ENCODE results near the gene ZSCAN26. TPM values are rescaled to one million over a fixed set of nuclear protein-coding genes. Genes with fewer than 3 reads are reported as not detected.

ZSCAN26 gene
- total and polyA plus RNA-seq, 4 donors = 2.8 to 9.7 (median 6.1) TPM

DNA sequence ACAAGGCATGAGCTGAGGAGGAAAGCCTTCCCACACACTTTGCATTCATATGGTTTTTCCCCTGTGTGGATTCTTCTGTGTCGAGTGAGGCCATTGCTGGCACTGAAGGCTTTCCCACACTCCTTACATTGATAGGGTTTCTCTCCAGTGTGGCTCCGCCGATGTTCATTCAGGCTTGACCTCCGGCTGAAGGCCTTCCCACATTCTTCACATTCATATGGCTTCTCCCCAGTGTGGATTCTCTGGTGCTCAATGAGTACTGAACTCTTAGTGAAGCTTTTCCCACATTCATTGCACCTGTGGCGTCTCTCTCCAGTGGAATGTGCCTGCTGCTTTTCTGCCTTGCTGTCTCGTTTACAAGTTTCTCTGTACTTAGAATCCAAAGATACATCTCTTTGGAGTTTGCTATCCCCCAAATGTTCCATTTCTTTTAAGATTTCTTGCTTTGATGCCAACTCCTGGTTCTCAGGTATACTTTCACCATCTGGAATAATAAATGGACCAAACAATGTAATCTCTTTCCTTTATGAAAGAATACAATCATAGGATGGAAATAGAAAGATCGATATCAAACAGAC is 59.5 kb downstream of the ZSCAN26 start:
- H3K4me1 ChIP-seq (ENCODE audit: control insufficient read depth in 4 of 4, insufficient read depth in 4 of 4, low read length in 3 of 4) = peaks cover 0 to 12% (median 6%) of the 10 kb centered on the region in 4 donors
- whole genome bisulfite sequencing = 90% methylated on average over 7 of the region's 7 CpGs
- no peak for DNase-seq (ENCODE audit: low spot score)
- peaks cover 16 to 41% (median 28%) of the 10 kb centered on the region in 4 donors for H3K9me3 ChIP-seq (ENCODE audit: control insufficient read depth in 4 of 4, low read length in 3 of 4)
- H3K4me3 ChIP-seq (ENCODE audit: low read depth in 1 of 3, low read length in 3 of 3) = peak overlapping the region in 2 of 3 donors; percentile 23 to 62
- TF ChIP-seq, protein P1, sequence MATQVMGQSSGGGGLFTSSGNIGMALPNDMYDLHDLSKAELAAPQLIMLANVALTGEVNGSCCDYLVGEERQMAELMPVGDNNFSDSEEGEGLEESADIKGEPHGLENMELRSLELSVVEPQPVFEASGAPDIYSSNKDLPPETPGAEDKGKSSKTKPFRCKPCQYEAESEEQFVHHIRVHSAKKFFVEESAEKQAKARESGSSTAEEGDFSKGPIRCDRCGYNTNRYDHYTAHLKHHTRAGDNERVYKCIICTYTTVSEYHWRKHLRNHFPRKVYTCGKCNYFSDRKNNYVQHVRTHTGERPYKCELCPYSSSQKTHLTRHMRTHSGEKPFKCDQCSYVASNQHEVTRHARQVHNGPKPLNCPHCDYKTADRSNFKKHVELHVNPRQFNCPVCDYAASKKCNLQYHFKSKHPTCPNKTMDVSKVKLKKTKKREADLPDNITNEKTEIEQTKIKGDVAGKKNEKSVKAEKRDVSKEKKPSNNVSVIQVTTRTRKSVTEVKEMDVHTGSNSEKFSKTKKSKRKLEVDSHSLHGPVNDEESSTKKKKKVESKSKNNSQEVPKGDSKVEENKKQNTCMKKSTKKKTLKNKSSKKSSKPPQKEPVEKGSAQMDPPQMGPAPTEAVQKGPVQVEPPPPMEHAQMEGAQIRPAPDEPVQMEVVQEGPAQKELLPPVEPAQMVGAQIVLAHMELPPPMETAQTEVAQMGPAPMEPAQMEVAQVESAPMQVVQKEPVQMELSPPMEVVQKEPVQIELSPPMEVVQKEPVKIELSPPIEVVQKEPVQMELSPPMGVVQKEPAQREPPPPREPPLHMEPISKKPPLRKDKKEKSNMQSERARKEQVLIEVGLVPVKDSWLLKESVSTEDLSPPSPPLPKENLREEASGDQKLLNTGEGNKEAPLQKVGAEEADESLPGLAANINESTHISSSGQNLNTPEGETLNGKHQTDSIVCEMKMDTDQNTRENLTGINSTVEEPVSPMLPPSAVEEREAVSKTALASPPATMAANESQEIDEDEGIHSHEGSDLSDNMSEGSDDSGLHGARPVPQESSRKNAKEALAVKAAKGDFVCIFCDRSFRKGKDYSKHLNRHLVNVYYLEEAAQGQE (IDR thresholded peaks at IDR 0.05) = no peak
- TF ChIP-seq SP1 (IDR thresholded peaks at IDR 0.05) (no peak), FOXA1 (IDR thresholded peaks at IDR 0.05) (no peak), NR2F2 (IDR thresholded peaks at IDR 0.05) (no peak), HNF4A (conservative IDR thresholded peaks at IDR 0.05) (no peak), JUND (IDR thresholded peaks at IDR 0.05) (no peak), RAD21 (IDR thresholded peaks at IDR 0.05) (no peak), HNF4G (IDR thresholded peaks at IDR 0.05) (no peak), EGR1 (IDR thresholded peaks at IDR 0.05; ENCODE audit: low read depth in 2 of 2) (no peak), FOXA2 (IDR thresholded peaks at IDR 0.05) (no peak), YY1 (IDR thresholded peaks at IDR 0.05) (no peak), TAF1 (conservative IDR thresholded peaks at IDR 0.05) (no peak), RXRA (IDR thresholded peaks at IDR 0.05) (no peak), GABPA (IDR thresholded peaks at IDR 0.05 in 1 of 2, conservative IDR thresholded peaks at IDR 0.05 in 1 of 2) (no peak)
- TF ChIP-seq, protein P2, sequence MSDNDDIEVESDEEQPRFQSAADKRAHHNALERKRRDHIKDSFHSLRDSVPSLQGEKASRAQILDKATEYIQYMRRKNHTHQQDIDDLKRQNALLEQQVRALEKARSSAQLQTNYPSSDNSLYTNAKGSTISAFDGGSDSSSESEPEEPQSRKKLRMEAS (IDR thresholded peaks at IDR 0.05) = no peak
- TF ChIP-seq, protein P3, sequence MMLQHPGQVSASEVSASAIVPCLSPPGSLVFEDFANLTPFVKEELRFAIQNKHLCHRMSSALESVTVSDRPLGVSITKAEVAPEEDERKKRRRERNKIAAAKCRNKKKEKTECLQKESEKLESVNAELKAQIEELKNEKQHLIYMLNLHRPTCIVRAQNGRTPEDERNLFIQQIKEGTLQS (IDR thresholded peaks at IDR 0.05) = no peak
- TF ChIP-seq, protein P4, sequence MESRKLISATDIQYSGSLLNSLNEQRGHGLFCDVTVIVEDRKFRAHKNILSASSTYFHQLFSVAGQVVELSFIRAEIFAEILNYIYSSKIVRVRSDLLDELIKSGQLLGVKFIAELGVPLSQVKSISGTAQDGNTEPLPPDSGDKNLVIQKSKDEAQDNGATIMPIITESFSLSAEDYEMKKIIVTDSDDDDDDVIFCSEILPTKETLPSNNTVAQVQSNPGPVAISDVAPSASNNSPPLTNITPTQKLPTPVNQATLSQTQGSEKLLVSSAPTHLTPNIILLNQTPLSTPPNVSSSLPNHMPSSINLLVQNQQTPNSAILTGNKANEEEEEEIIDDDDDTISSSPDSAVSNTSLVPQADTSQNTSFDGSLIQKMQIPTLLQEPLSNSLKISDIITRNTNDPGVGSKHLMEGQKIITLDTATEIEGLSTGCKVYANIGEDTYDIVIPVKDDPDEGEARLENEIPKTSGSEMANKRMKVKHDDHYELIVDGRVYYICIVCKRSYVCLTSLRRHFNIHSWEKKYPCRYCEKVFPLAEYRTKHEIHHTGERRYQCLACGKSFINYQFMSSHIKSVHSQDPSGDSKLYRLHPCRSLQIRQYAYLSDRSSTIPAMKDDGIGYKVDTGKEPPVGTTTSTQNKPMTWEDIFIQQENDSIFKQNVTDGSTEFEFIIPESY (IDR thresholded peaks at IDR 0.05) = no peak
- H3K36me3 ChIP-seq (ENCODE audit: control insufficient read depth in 4 of 4, insufficient read depth in 3 of 4, low read depth in 1 of 4, low read length in 3 of 4) = peaks cover 10 to 28% (median 25%) of the 10 kb centered on the region in 4 donors
- H3K27ac ChIP-seq (ENCODE audit: low read depth in 1 of 2, low read length in 2 of 2) = no peak overlapping the region
- H3K9ac ChIP-seq (ENCODE audit: low read depth in 1 of 2, low read length in 2 of 2) = no peak overlapping the region
- H3K27me3 ChIP-seq (ENCODE audit: control insufficient read depth in 4 of 4, insufficient read depth in 4 of 4, low read length in 3 of 4) = no peaks in the 10 kb centered on the region

Small RNAs within 50 kb of the gene (small RNA-seq; reads per million reads assigned to genes)
- gene AL021997.1 (not detected), gene AL021997.2 (not detected)

Other genes starting within 250 kb of the ZSCAN26 start
- gene ZNF165, start 186.6 kb upstream of the ZSCAN26 start, total RNA-seq = 1 to 10 TPM in 1 of 2 donors, under 1 TPM in 1; 0.51 to 1.3 TPM
- gene ZNF165, start 186.6 kb upstream of the ZSCAN26 start, polyA plus RNA-seq = under 1 TPM; 0.54 to 0.62 TPM
- gene ZSCAN16, start 142.5 kb upstream of the ZSCAN26 start, total RNA-seq = 1 to 10 TPM; 1.5 to 3.5 TPM
- 1 to 10 TPM; 1.9 to 3.4 TPM for gene ZSCAN16, start 142.5 kb upstream of the ZSCAN26 start, polyA plus RNA-seq
- 10 to 100 TPM; 11.0 to 13.4 TPM for gene ZKSCAN8, start 125.3 kb upstream of the ZSCAN26 start, total RNA-seq
- gene ZKSCAN8, start 125.3 kb upstream of the ZSCAN26 start, polyA plus RNA-seq = 1 to 10 TPM; 2.4 to 2.6 TPM
- 1 to 10 TPM; 3.1 to 4.8 TPM for gene ZSCAN9, start 41.9 kb upstream of the ZSCAN26 start, total RNA-seq
- 1 to 10 TPM; 1.3 to 2.2 TPM for gene ZSCAN9, start 41.9 kb upstream of the ZSCAN26 start, polyA plus RNA-seq
- 1 to 10 TPM; 3.3 to 4.7 TPM for gene ZKSCAN4, start 14.9 kb upstream of the ZSCAN26 start, total RNA-seq
- gene ZKSCAN4, start 14.9 kb upstream of the ZSCAN26 start, polyA plus RNA-seq = 1 to 10 TPM; 1.4 to 1.8 TPM
- under 1 TPM; 0.56 to 0.59 TPM for gene NKAPL, start 7.8 kb upstream of the ZSCAN26 start, total RNA-seq
- under 1 TPM; 0.22 to 0.61 TPM for gene NKAPL, start 7.8 kb upstream of the ZSCAN26 start, polyA plus RNA-seq
- gene PGBD1, start 14.4 kb downstream of the ZSCAN26 start, total RNA-seq = 1 to 10 TPM; 1.0 to 3.7 TPM
- under 1 TPM; 0.74 to 0.93 TPM for gene PGBD1, start 14.4 kb downstream of the ZSCAN26 start, polyA plus RNA-seq
- 10 to 100 TPM in 1 of 2 donors, 1 to 10 TPM in 1; 3.9 to 10.2 TPM for gene ZSCAN31, start 69.0 kb downstream of the ZSCAN26 start, total RNA-seq
- 1 to 10 TPM; 3.3 to 3.4 TPM for gene ZSCAN31, start 69.0 kb downstream of the ZSCAN26 start, polyA plus RNA-seq
- 1 to 10 TPM; 2.8 to 8.8 TPM for gene ZKSCAN3, start 82.8 kb downstream of the ZSCAN26 start, total RNA-seq
- 1 to 10 TPM in 1 of 2 donors, under 1 TPM in 1; 0.93 to 1.1 TPM for gene ZKSCAN3, start 82.8 kb downstream of the ZSCAN26 start, polyA plus RNA-seq
- gene ZSCAN12, start 132.6 kb downstream of the ZSCAN26 start, total RNA-seq = 1 to 10 TPM; 3.0 to 3.9 TPM
- gene ZSCAN12, start 132.6 kb downstream of the ZSCAN26 start, polyA plus RNA-seq = under 1 TPM; 0.46 to 0.97 TPM
- under 1 TPM; 0.42 to 0.65 TPM for gene ZSCAN23, start 176.3 kb downstream of the ZSCAN26 start, total RNA-seq
- under 1 TPM in 1 of 2 donors, not detected in 1; 0.06 TPM for gene ZSCAN23, start 176.3 kb downstream of the ZSCAN26 start, polyA plus RNA-seq
- not detected for gene GPX6, start 248.7 kb downstream of the ZSCAN26 start, total RNA-seq
- gene GPX6, start 248.7 kb downstream of the ZSCAN26 start, polyA plus RNA-seq = not detected